ENCODE data around the gene EFHC2. TPM values are rescaled to one million over a fixed set of nuclear protein-coding genes. Genes with fewer than 3 reads are reported as not detected.

The EFHC2 gene
- total and polyA plus RNA-seq, 8 donors: 0.09 to 1.9 (median 0.47) TPM

- Histone ChIP-seq H3K9me3 (no peaks in the 10 kb centered on the region), H3K4me1 (no peaks in the 10 kb centered on the region), H3K27ac (no peak overlapping the region), H3K27me3 (peaks cover 0 to 3% (median 0%) of the 10 kb centered on the region in 4 donors), H3K4me3 (no peak overlapping the region), H3K36me3 (no peaks in the 10 kb centered on the region)
- FAIRE-seq: peak; percentile 23
- no peak for TF ChIP-seq CTCF (IDR thresholded peaks at IDR 0.05)
- 68 to 71% methylated on average over 6 of the region's 6 CpGs for WGBS, 2 donors
- intact Hi-C loops (cut with DNase I): no loop called here
- DNase-seq: no peak
- ATAC-seq: peak in 1 of 4 donors; percentile 25
These were observed 165.0 kb downstream of the EFHC2 start for GRCh38 chrX:44178274-44179053.

GRCh38 chrX:44175455-44175854, 168.0 kb downstream of the EFHC2 start:
- FAIRE-seq (no peak), ATAC-seq (no peak), DNase-seq (no peak)
- peaks cover 0 to 3% (median 0%) of the 10 kb centered on the region in 4 donors for H3K27me3 ChIP-seq
- no peak overlapping the region for H3K4me3 ChIP-seq
- TF ChIP-seq CTCF (IDR thresholded peaks at IDR 0.05): no peak
- intact Hi-C loops (cut with DNase I): no loop called here
- H3K36me3 ChIP-seq: no peaks in the 10 kb centered on the region
- no peak overlapping the region for H3K27ac ChIP-seq
- no peaks in the 10 kb centered on the region for H3K9me3 ChIP-seq
- WGBS, 2 donors: 67 to 68% methylated on average over 2 of the region's 2 CpGs
- no peaks in the 10 kb centered on the region for H3K4me1 ChIP-seq

GRCh38 chrX:44174061-44174460, 169.4 kb downstream of the EFHC2 start:
- no peaks in the 10 kb centered on the region for H3K9me3 ChIP-seq
- peaks cover 0 to 3% (median 0%) of the 10 kb centered on the region in 4 donors for H3K27me3 ChIP-seq
- H3K4me1 ChIP-seq: no peaks in the 10 kb centered on the region
- H3K4me3 ChIP-seq: no peak overlapping the region
- H3K36me3 ChIP-seq: no peaks in the 10 kb centered on the region
- no peak for ATAC-seq
- no peak for DNase-seq
- no peak overlapping the region for H3K27ac ChIP-seq
- no peak for TF ChIP-seq CTCF (IDR thresholded peaks at IDR 0.05)
- WGBS, 2 donors: 69 to 87% methylated on average over 3 of the region's 3 CpGs
- intact Hi-C loops (cut with DNase I): no loop called here
- no peak for FAIRE-seq

- Histone ChIP-seq H3K36me3 (no peaks in the 10 kb centered on the region), H3K27ac (no peak overlapping the region), H3K9me3 (no peaks in the 10 kb centered on the region), H3K4me1 (no peaks in the 10 kb centered on the region), H3K4me3 (no peak overlapping the region), H3K27me3 (peaks cover 0 to 3% (median 0%) of the 10 kb centered on the region in 4 donors)
- no peak for FAIRE-seq
- DNase-seq: no peak
- intact Hi-C loops (cut with DNase I): no loop called here
- 55 to 64% methylated on average over 3 of the region's 3 CpGs for WGBS, 2 donors
- no peak for ATAC-seq
- TF ChIP-seq CTCF (IDR thresholded peaks at IDR 0.05): no peak
These were observed 170.3 kb downstream of the EFHC2 start for GRCh38 chrX:44173219-44173618.

- H3K27me3 ChIP-seq: no peaks in the 10 kb centered on the region
- no peaks in the 10 kb centered on the region for H3K4me1 ChIP-seq
- intact Hi-C loops (cut with DNase I): no loop called here
- FAIRE-seq (no peak), ATAC-seq (no peak), DNase-seq (no peak)
- no peaks in the 10 kb centered on the region for H3K9me3 ChIP-seq
- H3K36me3 ChIP-seq: no peaks in the 10 kb centered on the region
- H3K27ac ChIP-seq: no peak overlapping the region
- 40 to 58% methylated on average over 1 of the region's 1 CpG for WGBS, 2 donors
- no peak overlapping the region for H3K4me3 ChIP-seq
- TF ChIP-seq CTCF (IDR thresholded peaks at IDR 0.05): no peak
These were observed 176.4 kb downstream of the EFHC2 start for GRCh38 chrX:44167116-44167515.

All from pancreas (tissue), 10 donors.